SK-N-SH (cell line): ENCODE data around the gene TMEM143. TPM values are rescaled to one million over a fixed set of nuclear protein-coding genes. Genes with fewer than 3 reads are reported as not detected.

ENCODE experiments used
- CTCF ChIA-PET: fragments of 300-600, 350-600 bp; formaldehyde crosslinking; extraction: SDS; loops from one replicate; lab custom pipeline; 2021; lab: Yijun Ruan, JAX
- POLR2A ChIA-PET: fragments of 350-600 bp; sonication (Branson Sonifier 250); formaldehyde crosslinking; extraction: SDS; loops from one replicate; lab custom pipeline; 2020; ENCODE audit warnings: antibody characterized with exemption, inconsistent platforms; lab: Yijun Ruan, JAX
- DNase-seq: peaks from one replicate; pipeline ENCODE4 v3.0.0; 2012
- H2AFZ ChIP-seq: fragments of 200-600 bp; sonication (generic); 2 replicates; pipeline ENCODE4 v1.8.1; 2016; ENCODE audit warnings: antibody characterized with exemption, mild to moderate bottlenecking, low read depth
- H3F3A ChIP-seq: fragments of 200-600 bp; sonication (generic); replicated peaks from 2 replicates; pipeline ENCODE3; 2016; ENCODE audit warnings: antibody characterized with exemption, mild to moderate bottlenecking; ENCODE audit not compliant: insufficient read depth
- H3K27ac ChIP-seq, 2 experiments: fragments of 200-500 bp in 1 of 2; fragments of 200-600 bp in 1 of 2; sonication (Bioruptor generic) in 1 of 2; sonication (generic), shearing (Covaris generic) in 1 of 2; 2 replicates each; pipeline versions ENCODE4 v1.5.1 to v1.6.1; 2014 to 2016; ENCODE audit warnings: low read depth in 2 of 2, inconsistent platforms in 1 of 2, low read length in 1 of 2, mild to moderate bottlenecking in 1 of 2, mixed read lengths in 1 of 2
- H3K27me3 ChIP-seq: fragments of 200-600 bp; sonication (generic), shearing (Covaris generic); 2 replicates; pipeline ENCODE4 v1.6.1; 2016; ENCODE audit warnings: mixed run types; ENCODE audit not compliant: insufficient read depth
- H3K36me3 ChIP-seq, 2 experiments: fragments of 200-500 bp in 1 of 2; fragments of 200-600 bp in 1 of 2; sonication (Bioruptor generic) in 1 of 2; sonication (generic) in 1 of 2; replicated peaks in 1 of 2; 2 replicates each; pipeline versions ENCODE3 to v1.5.1; 2014 to 2016; ENCODE audit warnings: low read length in 1 of 2, mild to moderate bottlenecking in 1 of 2; ENCODE audit not compliant: insufficient read depth in 2 of 2, control insufficient read depth in 1 of 2
- H3K4me1 ChIP-seq, 2 experiments: fragments of 200-500 bp in 1 of 2; fragments of 200-600 bp in 1 of 2; sonication (Bioruptor generic) in 1 of 2; sonication (generic), shearing (Covaris generic) in 1 of 2; 2 replicates each; pipeline versions ENCODE4 v1.5.1 to v1.6.1; 2014 to 2016; ENCODE audit warnings: low read depth in 1 of 2, low read length in 1 of 2, mixed run types in 1 of 2; ENCODE audit not compliant: insufficient read depth in 2 of 2, control insufficient read depth in 1 of 2
- H3K4me2 ChIP-seq: fragments of 200-600 bp; sonication (generic), shearing (Covaris generic); 2 replicates; pipeline ENCODE4 v1.6.1; 2017; ENCODE audit warnings: mixed run types
- H3K4me3 ChIP-seq, 2 experiments: fragments of 200-500 bp in 1 of 2; fragments of 200-600 bp in 1 of 2; sonication (Bioruptor generic) in 1 of 2; sonication (generic), shearing (Covaris generic) in 1 of 2; 2 replicates each; pipeline versions ENCODE4 v1.5.1 to v1.8.1; 2014 to 2016; ENCODE audit warnings: low read depth in 2 of 2, inconsistent platforms in 1 of 2, low read length in 1 of 2, mild to moderate bottlenecking in 1 of 2, mixed read lengths in 1 of 2, moderate library complexity in 1 of 2
- H3K79me2 ChIP-seq: fragments of 200-600 bp; sonication (generic); 2 replicates; pipeline ENCODE4 v1.8.1; 2017; ENCODE audit warnings: mild to moderate bottlenecking; ENCODE audit not compliant: insufficient read depth
- H3K9ac ChIP-seq: fragments of 200-600 bp; sonication (generic); 2 replicates; pipeline ENCODE4 v1.6.1; 2017; ENCODE audit warnings: mixed run types
- H3K9me2 ChIP-seq: fragments of 200-600 bp; sonication (generic); 2 replicates; pipeline ENCODE4 v1.6.1; 2017; ENCODE audit warnings: mixed run types
- H3K9me3 ChIP-seq: fragments of 200-600 bp; sonication (generic); 2 replicates; pipeline ENCODE4 v1.6.1; 2017; ENCODE audit warnings: mixed run types, mild to moderate bottlenecking, moderate library complexity
- H4K20me1 ChIP-seq: fragments of 200-600 bp; sonication (generic); 2 replicates; pipeline ENCODE4 v1.6.1; 2017; ENCODE audit warnings: mild to moderate bottlenecking, mixed run types; ENCODE audit not compliant: insufficient read depth
- CHD2 ChIP-seq: fragments of 150-350 bp; IDR thresholded peaks from 2 replicates; pipeline ENCODE4 v1.6.1; 2018; ENCODE audit warnings: low read length; ENCODE audit not compliant: partially characterized antibody
- CTCF ChIP-seq: fragments of 200-600 bp; sonication (generic); IDR thresholded peaks from 2 replicates; pipeline ENCODE4 v1.6.1; 2017; ENCODE audit warnings: antibody characterized with exemption, mild to moderate bottlenecking, moderate library complexity
- FOXM1 ChIP-seq: IDR thresholded peaks from 2 replicates; pipeline ENCODE4 v1.4.0; 2012; ENCODE audit warnings: low read depth, mild to moderate bottlenecking
- IRF3 ChIP-seq: fragments of 150-350 bp; IDR thresholded peaks from 2 replicates; pipeline ENCODE4 v1.6.1; 2016; ENCODE audit warnings: mild to moderate bottlenecking, low read depth, low read length
- MEF2A ChIP-seq: IDR thresholded peaks from 2 replicates; pipeline ENCODE4 v1.4.0; 2012; ENCODE audit warnings: low read depth, borderline replicate concordance
- NRF1 ChIP-seq: IDR thresholded peaks from 2 replicates; pipeline ENCODE4 v1.6.1; 2012; ENCODE audit warnings: low read depth, mild to moderate bottlenecking, low read length
- RAD21 ChIP-seq: IDR thresholded peaks from 2 replicates; pipeline ENCODE4 v1.6.1; 2012; ENCODE audit warnings: mild to moderate bottlenecking, low read length
- RFX5 ChIP-seq: IDR thresholded peaks from 2 replicates; pipeline ENCODE4 v1.6.1; 2012; ENCODE audit warnings: mild to moderate bottlenecking, improper control_type of control experiment, low read length
- RXRA ChIP-seq: IDR thresholded peaks from 2 replicates; pipeline ENCODE4 v1.4.0; 2012; ENCODE audit warnings: low read depth, mild to moderate bottlenecking, borderline replicate concordance
- SMC3 ChIP-seq: IDR thresholded peaks from 2 replicates; pipeline ENCODE4 v1.6.1; 2012; ENCODE audit warnings: low read depth, low read length, improper control_type of control experiment
- TAF1 ChIP-seq: IDR thresholded peaks from 2 replicates; pipeline ENCODE4 v1.6.1; 2012; ENCODE audit warnings: low read depth, mild to moderate bottlenecking, low read length, moderate library complexity, borderline replicate concordance
- USF1 ChIP-seq: IDR thresholded peaks from 2 replicates; pipeline ENCODE4 v1.4.0; 2012; ENCODE audit warnings: low read depth, borderline replicate concordance
- WGBS: methylation state at CpG from one replicate; pipeline ENCODE4 v1.1.6; 2017; ENCODE audit warnings: low lambda C conversion rate; 5-methylcytosine and 5-hydroxymethylcytosine counted together
- polyA plus RNA-seq, 3 experiments: library from polyadenylated mRNA; depleted of rRNA; stranded (reverse); fragments of >200 nt; gene quantifications; 2 replicates each; pipeline ENCODE4 v1.2.3, GENCODE V29; 2012
- TF ChIP-seq, protein P1 (sequence below): IDR thresholded peaks from 2 replicates; pipeline ENCODE4 v1.4.0; 2012; ENCODE audit warnings: low read depth

The TMEM143 gene
- polyA plus RNA-seq, 1 of the 3 experiments (the other 2 are of a cell fraction) = 21.9 TPM

DNA sequence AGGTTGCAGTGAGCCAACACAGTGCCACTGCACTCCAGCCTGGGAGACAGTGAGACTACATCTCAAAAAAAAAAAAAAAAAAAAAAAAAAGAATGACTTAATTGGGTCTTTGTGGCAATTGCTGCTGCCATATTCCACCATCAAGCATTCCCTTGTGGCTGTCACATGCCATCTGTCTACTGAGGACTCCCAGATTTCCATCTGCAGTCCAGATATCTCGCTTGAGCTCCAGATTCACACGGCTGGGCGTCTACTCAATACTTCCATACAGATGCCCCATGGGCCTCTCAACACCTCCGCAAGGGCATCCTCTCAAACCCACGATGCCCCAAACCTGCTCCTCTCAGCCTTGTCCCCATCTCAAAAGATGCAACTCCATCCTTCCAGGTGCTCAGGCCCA lies 12.9 kb downstream of the TMEM143 start:
- Histone ChIP-seq H2AFZ (no peak overlapping the region), H3K79me2 (no peaks in the 10 kb centered on the region), H3K27me3 (no peaks in the 10 kb centered on the region), H3K9me3 (no peaks in the 10 kb centered on the region), H3F3A (peaks cover 5% of the 10 kb centered on the region), H3K27ac (no peak overlapping the region), H4K20me1 (no peaks in the 10 kb centered on the region), H3K4me2 (no peak overlapping the region), H3K36me3 (no peaks in the 10 kb centered on the region), H3K9ac (no peak overlapping the region), H3K9me2 (no peaks in the 10 kb centered on the region), H3K4me1 (peaks cover 0 to 2% of the 10 kb centered on the region in 2 experiments; a peak in 1 of 4 replicates), H3K4me3 (peak overlapping the region in 1 of 2 experiments; percentile 6; a peak in 1 of 4 replicates)
- TF ChIP-seq, protein P1, sequence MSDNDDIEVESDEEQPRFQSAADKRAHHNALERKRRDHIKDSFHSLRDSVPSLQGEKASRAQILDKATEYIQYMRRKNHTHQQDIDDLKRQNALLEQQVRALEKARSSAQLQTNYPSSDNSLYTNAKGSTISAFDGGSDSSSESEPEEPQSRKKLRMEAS = no peak
- TF ChIP-seq FOXM1 (no peak), RFX5 (no peak), SMC3 (no peak), CHD2 (no peak), TAF1 (no peak)
- 92% methylated on average over 5 of the region's 5 CpGs for WGBS
- DNase-seq = no peak
- CTCF ChIA-PET = interaction anchor here (0.7 to 3.1 kb wide), 14 partner anchors 8 to 94 kb away, joined by 3 to 17 read pairs (median 4); partner anchors contain the start of genes GRIN2D and KDELR1
- POLR2A ChIA-PET = interaction anchor here (1.0 to 1.3 kb wide), 2 partner anchors 30 to 95 kb away, joined by 3 to 5 read pairs; partner anchors contain the start of gene GRWD1

DNA sequence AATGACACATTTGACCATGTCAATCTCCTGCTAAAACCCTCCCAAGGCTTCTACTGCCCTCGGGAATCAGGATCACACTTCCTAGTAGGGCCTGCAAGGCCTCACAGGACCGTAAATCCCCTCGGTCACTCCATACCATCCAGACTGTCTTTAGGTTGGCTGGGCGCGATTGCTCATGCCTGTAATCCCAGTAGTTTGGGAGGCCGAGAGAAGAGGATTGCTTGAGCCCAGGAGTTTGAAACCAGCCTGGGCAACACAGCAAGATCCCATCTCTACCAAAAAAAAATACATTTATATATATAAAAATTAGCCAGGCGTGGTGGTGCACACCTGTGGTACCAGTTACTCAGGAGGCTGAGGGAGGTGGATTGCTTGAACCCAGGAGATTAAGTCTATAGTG lies 15.0 kb downstream of the TMEM143 start:
- no peak for DNase-seq
- ChIA-PET CTCF (interaction anchor here (1.0 kb wide), 1 partner anchor 240 kb away, joined by 4 read pairs; no protein-coding TSS in a partner anchor), POLR2A (no interaction called here)
- WGBS = 96% methylated on average over 7 of the region's 7 CpGs
- TF ChIP-seq TAF1 (no peak), NRF1 (no peak), CTCF (no peak), IRF3 (no peak), USF1 (no peak), RAD21 (no peak), MEF2A (no peak), RXRA (no peak)
- H3K4me1 ChIP-seq = peaks cover 0 to 2% of the 10 kb centered on the region in 2 experiments; a peak in 1 of 4 replicates
- H3K9me2 ChIP-seq = no peaks in the 10 kb centered on the region
- no peaks in the 10 kb centered on the region for H4K20me1 ChIP-seq
- peak overlapping the region in 1 of 2 experiments; percentile 38; a peak in 1 of 4 replicates for H3K27ac ChIP-seq
- H3K36me3 ChIP-seq = no peaks in the 10 kb centered on the region
- no peak overlapping the region for H3K4me3 ChIP-seq
- no peak overlapping the region for H3K4me2 ChIP-seq
- H3K79me2 ChIP-seq = no peaks in the 10 kb centered on the region
- no peaks in the 10 kb centered on the region for H3K27me3 ChIP-seq
- H3K9ac ChIP-seq = no peak overlapping the region
- H3F3A ChIP-seq = no peaks in the 10 kb centered on the region
- H3K9me3 ChIP-seq = no peaks in the 10 kb centered on the region
- no peak overlapping the region for H2AFZ ChIP-seq
